Body of pancreas (tissue), 4 donors: ENCODE measurements around the gene RDH16. TPM values are rescaled to one million over a fixed set of nuclear protein-coding genes. Genes with fewer than 3 reads are reported as not detected.

Experiments used
- ATAC-seq: fragments of 150-250 bp; one replicate; pipeline ENCODE4 v1.9.1; 2016
- DNase-seq, 4 donors: peaks; one replicate each; pipeline ENCODE4 v3.0.0-alpha.2; 2019
- H3K27ac ChIP-seq, 4 donors: fragments of 200-600 bp; sonication (generic); 1 replicate in 3 of 4; 2 replicates in 1 of 4; pipeline versions ENCODE4 v1.5.1 to v1.6.1; 2016 to 2019; ENCODE audit warnings: mild to moderate bottlenecking in 1 of 4, mixed read lengths in 1 of 4, moderate library complexity in 1 of 4
- H3K27me3 ChIP-seq, 2 donors: fragments of 200-600 bp; sonication (generic); one replicate each; pipeline ENCODE4 v1.6.0; 2016; ENCODE audit warnings: mild to moderate bottlenecking in 1 of 2
- H3K36me3 ChIP-seq, 2 donors: fragments of 200-600 bp; sonication (generic); replicated peaks in 1 of 2; 2 replicates each; pipeline ENCODE4 v1.5.1; 2016; ENCODE audit warnings: low read depth in 2 of 2; ENCODE audit not compliant: insufficient read depth in 1 of 2
- H3K4me1 ChIP-seq: fragments of 200-600 bp; sonication (generic); one replicate; pipeline ENCODE4 v1.6.0; 2016
- H3K4me3 ChIP-seq, 2 donors: fragments of 200-600 bp; sonication (generic); 1 replicate in 1 of 2; 2 replicates in 1 of 2; pipeline ENCODE4 v1.5.1; 2016 to 2019
- H3K9me3 ChIP-seq, 3 donors: fragments of 200-600 bp; sonication (generic); 1 replicate in 2 of 3; 2 replicates in 1 of 3; pipeline ENCODE4 v1.5.1; 2016
- POLR2A ChIP-seq, 3 donors: fragments of 450-650 bp; IDR thresholded peaks; one replicate each; pipeline ENCODE4 v1.6.1; 2016; ENCODE audit warnings: antibody characterized with exemption in 3 of 3, mild to moderate bottlenecking in 2 of 3
- WGBS, 2 donors: methylation state at CpG; one replicate each; pipeline ENCODE4 v1.1.5; 2017; 5-methylcytosine and 5-hydroxymethylcytosine counted together
- intact Hi-C: fragments of 100-400 bp; cut with DNase I; formaldehyde crosslinking; loops from one replicate; pipeline ENCODE4 v1.15.1; 2023
- total RNA-seq, 2 donors: library from RNA; depleted of rRNA; stranded (reverse); fragments of >200 nt; gene quantifications; one replicate each; pipeline ENCODE4 v1.1.0, GENCODE V29; 2016
- TF ChIP-seq, protein P1 (sequence below), 7 experiments: fragments of 450-650 bp in 4 of 7; fragments of 200-600 bp in 3 of 7; sonication (generic) in 3 of 7; IDR thresholded peaks; one replicate each; pipeline ENCODE4 v1.5.1; 2016 to 2019; ENCODE audit warnings: antibody characterized with exemption in 7 of 7

The RDH16 gene
- total RNA-seq, 2 donors from 2014 or later, result 0.99 to 1.3 TPM

DNA sequence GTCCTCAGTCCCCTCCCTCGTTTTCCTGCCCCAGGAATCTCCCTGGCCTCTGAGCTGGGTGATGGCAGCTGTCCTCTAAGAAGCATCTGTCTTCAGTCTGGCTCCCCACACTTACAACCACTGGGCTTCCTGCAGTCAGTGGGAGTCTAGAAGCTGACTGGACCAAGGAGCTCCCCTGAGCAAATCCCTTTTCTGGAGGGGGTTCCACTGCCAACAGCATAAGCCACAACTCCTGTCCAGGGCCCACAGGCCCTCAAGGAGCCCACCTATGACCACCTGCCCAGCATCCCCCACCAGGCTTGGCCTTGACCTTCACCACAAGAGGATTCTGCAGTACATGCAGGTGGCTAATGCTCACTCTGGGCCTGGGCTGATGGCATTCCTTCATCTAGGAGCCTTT lies 4.1 kb downstream of the RDH16 start:
- no peak for ATAC-seq
- WGBS, 2 donors, result 0 to 18% methylated on average over 1 of the region's 1 CpG
- H3K9me3 ChIP-seq, result no peaks in the 10 kb centered on the region
- H3K4me1 ChIP-seq, result no peaks in the 10 kb centered on the region
- no peak overlapping the region for H3K27ac ChIP-seq
- H3K4me3 ChIP-seq, result no peak overlapping the region
- H3K27me3 ChIP-seq, result no peaks in the 10 kb centered on the region
- TF ChIP-seq, protein P1, sequence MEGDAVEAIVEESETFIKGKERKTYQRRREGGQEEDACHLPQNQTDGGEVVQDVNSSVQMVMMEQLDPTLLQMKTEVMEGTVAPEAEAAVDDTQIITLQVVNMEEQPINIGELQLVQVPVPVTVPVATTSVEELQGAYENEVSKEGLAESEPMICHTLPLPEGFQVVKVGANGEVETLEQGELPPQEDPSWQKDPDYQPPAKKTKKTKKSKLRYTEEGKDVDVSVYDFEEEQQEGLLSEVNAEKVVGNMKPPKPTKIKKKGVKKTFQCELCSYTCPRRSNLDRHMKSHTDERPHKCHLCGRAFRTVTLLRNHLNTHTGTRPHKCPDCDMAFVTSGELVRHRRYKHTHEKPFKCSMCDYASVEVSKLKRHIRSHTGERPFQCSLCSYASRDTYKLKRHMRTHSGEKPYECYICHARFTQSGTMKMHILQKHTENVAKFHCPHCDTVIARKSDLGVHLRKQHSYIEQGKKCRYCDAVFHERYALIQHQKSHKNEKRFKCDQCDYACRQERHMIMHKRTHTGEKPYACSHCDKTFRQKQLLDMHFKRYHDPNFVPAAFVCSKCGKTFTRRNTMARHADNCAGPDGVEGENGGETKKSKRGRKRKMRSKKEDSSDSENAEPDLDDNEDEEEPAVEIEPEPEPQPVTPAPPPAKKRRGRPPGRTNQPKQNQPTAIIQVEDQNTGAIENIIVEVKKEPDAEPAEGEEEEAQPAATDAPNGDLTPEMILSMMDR (IDR thresholded peaks at IDR 0.05), result no peak
- TF ChIP-seq POLR2A (IDR thresholded peaks at IDR 0.05), result no peak
- no peak for DNase-seq
- no peaks in the 10 kb centered on the region for H3K36me3 ChIP-seq
- intact Hi-C loops, result no loop called here

DNA sequence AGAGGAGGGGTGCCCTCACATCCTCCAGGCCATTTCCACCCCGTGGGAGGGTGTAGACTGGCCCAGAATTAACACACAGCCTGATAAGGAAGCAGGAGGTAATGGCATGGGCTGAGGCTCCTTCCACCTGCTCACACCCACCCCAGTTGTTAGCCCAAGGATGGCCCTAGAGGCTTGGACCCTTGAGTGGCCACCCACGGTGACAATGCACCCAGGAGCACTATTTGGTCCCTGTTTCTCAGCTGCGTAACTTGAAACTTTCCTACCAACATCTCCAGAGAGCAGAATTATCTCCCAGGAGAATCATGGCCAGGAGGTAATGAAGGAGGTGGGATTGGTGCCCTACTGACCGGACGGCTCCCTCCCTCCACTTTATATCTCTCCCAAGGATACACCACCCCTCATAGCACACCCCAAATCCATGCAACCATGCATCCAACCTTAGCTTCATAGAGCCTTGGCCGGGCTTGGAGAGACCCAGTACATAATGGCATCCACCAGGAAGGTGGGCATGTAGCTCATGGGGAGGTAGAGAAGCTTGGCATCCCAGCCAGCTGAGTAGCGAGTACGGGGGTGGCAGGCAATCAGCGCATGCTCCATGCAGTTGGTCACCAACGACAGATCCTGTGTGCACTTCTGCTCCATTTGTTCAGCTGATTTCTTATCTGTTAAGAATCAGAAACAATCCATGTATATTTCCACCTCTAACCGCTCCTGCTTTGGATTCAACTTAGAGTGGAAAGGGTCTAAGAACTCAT lies 5.6 kb downstream of the RDH16 start:
- TF ChIP-seq POLR2A (IDR thresholded peaks at IDR 0.05), result no peak
- TF ChIP-seq, protein P1 (IDR thresholded peaks at IDR 0.05), result no peak
- Histone ChIP-seq H3K4me1 (no peaks in the 10 kb centered on the region), H3K27ac (no peak overlapping the region), H3K4me3 (no peak overlapping the region), H3K27me3 (no peaks in the 10 kb centered on the region), H3K36me3 (no peaks in the 10 kb centered on the region), H3K9me3 (no peaks in the 10 kb centered on the region)
- 85 to 88% methylated on average over 11 of the region's 11 CpGs for whole genome bisulfite sequencing, 2 donors
- no peak for ATAC-seq
- no peak for DNase-seq
- intact Hi-C loops, result no loop called here

DNA sequence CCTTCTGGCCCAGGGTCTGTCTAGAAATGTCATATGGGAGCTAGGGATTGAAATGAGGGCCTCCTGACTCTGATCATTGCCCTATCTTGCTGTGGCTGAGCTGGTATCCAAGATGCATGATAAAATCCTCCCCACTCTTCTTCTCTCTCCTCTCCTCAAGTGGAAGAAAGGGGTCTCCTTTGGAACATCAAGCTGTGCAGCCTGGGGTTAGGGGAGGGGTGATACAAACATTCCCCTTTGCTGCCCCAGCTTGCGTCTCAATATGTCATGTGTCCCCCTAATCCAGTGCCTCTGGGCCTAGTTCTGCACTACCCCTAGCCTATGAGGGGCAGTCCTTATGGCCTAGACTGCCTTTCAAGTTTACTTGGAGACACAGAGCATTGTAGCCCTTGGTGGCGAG lies 8.5 kb downstream of the RDH16 start:
- DNase-seq, result no peak
- Histone ChIP-seq H3K27ac (no peak overlapping the region), H3K36me3 (no peaks in the 10 kb centered on the region), H3K27me3 (no peaks in the 10 kb centered on the region), H3K4me3 (no peak overlapping the region), H3K9me3 (no peaks in the 10 kb centered on the region), H3K4me1 (no peaks in the 10 kb centered on the region)
- ATAC-seq, result no peak
- 100% methylated on average over 2 of the region's 2 CpGs for WGBS, 2 donors
- intact Hi-C loops, result no loop called here
- no peak for TF ChIP-seq POLR2A (IDR thresholded peaks at IDR 0.05)
- TF ChIP-seq, protein P1 (IDR thresholded peaks at IDR 0.05), result no peak

DNA sequence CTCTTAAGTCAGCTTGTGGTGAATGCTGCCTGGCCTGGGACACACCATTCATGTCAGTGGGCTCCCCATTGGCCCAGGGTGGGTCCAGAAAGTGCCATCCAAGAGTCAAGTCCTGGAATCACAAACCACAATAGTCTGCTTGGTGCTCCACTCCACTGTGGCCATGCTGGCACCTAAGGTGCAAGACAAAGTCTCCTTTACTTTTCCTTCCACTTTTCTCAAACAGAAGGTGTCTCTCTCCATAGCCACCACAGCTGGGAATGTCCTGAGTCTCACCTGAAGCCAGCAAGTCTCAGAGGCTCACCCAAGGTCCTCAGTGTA lies 9.0 kb downstream of the RDH16 start:
- no peak overlapping the region for H3K4me3 ChIP-seq
- no peaks in the 10 kb centered on the region for H3K36me3 ChIP-seq
- no peaks in the 10 kb centered on the region for H3K27me3 ChIP-seq
- DNase-seq, result no peak
- no peaks in the 10 kb centered on the region for H3K9me3 ChIP-seq
- no peak for ATAC-seq
- no peaks in the 10 kb centered on the region for H3K4me1 ChIP-seq
- intact Hi-C loops, result no loop called here
- TF ChIP-seq, protein P1 (IDR thresholded peaks at IDR 0.05), result no peak
- no peak for TF ChIP-seq POLR2A (IDR thresholded peaks at IDR 0.05)
- no peak overlapping the region for H3K27ac ChIP-seq
